CD4-positive, CD25-positive, alpha-beta regulatory T cell (primary cell): ENCODE results near the gene PLA2G12A. TPM values are rescaled to one million over a fixed set of nuclear protein-coding genes. Genes with fewer than 3 reads are reported as not detected.
A peak's percentile ranks its signal among the peaks of the same experiment; 100 is the strongest.

Experiments used
- ATAC-seq, 2 donors: fragments of 150-1000 bp; cut with Tn5 transposase; one replicate each; pipeline ENCODE4 v1.10.0; 2021; ENCODE audit warnings: low read depth in 2 of 2, moderate number of reproducible peaks in 2 of 2, moderate library complexity in 1 of 2
- DNase-seq, 3 donors: peaks; one replicate each; pipeline versions ENCODE4 v3.0.0 to v3.0.0-alpha.2; 2012 to 2022; ENCODE audit warnings: mixed read lengths in 1 of 3
- H3K27ac ChIP-seq: one replicate; pipeline ENCODE4 v1.7.0; 2013; ENCODE audit warnings: mild to moderate bottlenecking, low read length; ENCODE audit not compliant: insufficient read depth, poor library complexity, severe bottlenecking
- H3K27me3 ChIP-seq: one replicate; pipeline ENCODE4 v1.7.0; 2013; ENCODE audit warnings: low read length; ENCODE audit not compliant: control insufficient read depth, insufficient read depth
- H3K36me3 ChIP-seq: one replicate; pipeline ENCODE4 v1.7.0; 2013; ENCODE audit warnings: mild to moderate bottlenecking, low read length, moderate library complexity; ENCODE audit not compliant: control insufficient read depth, insufficient read depth
- H3K4me1 ChIP-seq: 2 replicates; pipeline ENCODE4 v1.7.0; 2013; ENCODE audit warnings: mild to moderate bottlenecking, low read length; ENCODE audit not compliant: insufficient read depth, control insufficient read depth, poor library complexity, severe bottlenecking
- H3K4me3 ChIP-seq: one replicate; pipeline ENCODE4 v1.7.0; 2013; ENCODE audit warnings: low read depth, mild to moderate bottlenecking, low read length, moderate library complexity
- H3K9me3 ChIP-seq, 2 experiments: 1 replicate in 1 of 2; 2 replicates in 1 of 2; pipeline ENCODE4 v1.7.0; 2013; ENCODE audit warnings: low read length in 2 of 2, mild to moderate bottlenecking in 1 of 2, moderate library complexity in 1 of 2; ENCODE audit not compliant: control insufficient read depth in 2 of 2
- H3K27ac Mint-ChIP-seq, 3 donors: one replicate each; pipeline ENCODE4 v1.8.0; 2020 to 2022; ENCODE audit warnings: mild to moderate bottlenecking in 3 of 3, mixed read lengths in 3 of 3, moderate library complexity in 2 of 3
- H3K27me3 Mint-ChIP-seq: one replicate; pipeline ENCODE4 v1.8.0; 2022; ENCODE audit warnings: mild to moderate bottlenecking, mixed read lengths
- H3K36me3 Mint-ChIP-seq: one replicate; pipeline ENCODE4 v1.8.0; 2020; ENCODE audit warnings: mixed read lengths
- H3K4me1 Mint-ChIP-seq, 4 donors: one replicate each; pipeline ENCODE4 v1.8.0; 2020 to 2022; ENCODE audit warnings: mixed read lengths in 4 of 4, mild to moderate bottlenecking in 1 of 4
- H3K4me3 Mint-ChIP-seq, 4 donors: one replicate each; pipeline ENCODE4 v1.8.0; 2020 to 2022; ENCODE audit warnings: mild to moderate bottlenecking in 4 of 4, mixed read lengths in 4 of 4, moderate library complexity in 3 of 4
- H3K9me3 Mint-ChIP-seq, 7 donors: one replicate each; pipeline ENCODE4 v1.8.0; 2020 to 2022; ENCODE audit warnings: mixed read lengths in 7 of 7, mild to moderate bottlenecking in 3 of 7, moderate library complexity in 2 of 7
- polyA plus RNA-seq, 4 donors: library from polyadenylated mRNA; unstranded; fragments of 300-500 nt; fragmentation: Illumina TruSeq; gene quantifications; one replicate each; pipeline ENCODE4 v1.2.3, GENCODE V29; 2021
- total RNA-seq: library from RNA; stranded (reverse); gene quantifications from one replicate; pipeline ENCODE4 v1.2.3, GENCODE V29; 2022

The PLA2G12A gene
- total and polyA plus RNA-seq, 5 donors from 2014 or later = 13.3 to 48.4 (median 42.6) TPM

DNA sequence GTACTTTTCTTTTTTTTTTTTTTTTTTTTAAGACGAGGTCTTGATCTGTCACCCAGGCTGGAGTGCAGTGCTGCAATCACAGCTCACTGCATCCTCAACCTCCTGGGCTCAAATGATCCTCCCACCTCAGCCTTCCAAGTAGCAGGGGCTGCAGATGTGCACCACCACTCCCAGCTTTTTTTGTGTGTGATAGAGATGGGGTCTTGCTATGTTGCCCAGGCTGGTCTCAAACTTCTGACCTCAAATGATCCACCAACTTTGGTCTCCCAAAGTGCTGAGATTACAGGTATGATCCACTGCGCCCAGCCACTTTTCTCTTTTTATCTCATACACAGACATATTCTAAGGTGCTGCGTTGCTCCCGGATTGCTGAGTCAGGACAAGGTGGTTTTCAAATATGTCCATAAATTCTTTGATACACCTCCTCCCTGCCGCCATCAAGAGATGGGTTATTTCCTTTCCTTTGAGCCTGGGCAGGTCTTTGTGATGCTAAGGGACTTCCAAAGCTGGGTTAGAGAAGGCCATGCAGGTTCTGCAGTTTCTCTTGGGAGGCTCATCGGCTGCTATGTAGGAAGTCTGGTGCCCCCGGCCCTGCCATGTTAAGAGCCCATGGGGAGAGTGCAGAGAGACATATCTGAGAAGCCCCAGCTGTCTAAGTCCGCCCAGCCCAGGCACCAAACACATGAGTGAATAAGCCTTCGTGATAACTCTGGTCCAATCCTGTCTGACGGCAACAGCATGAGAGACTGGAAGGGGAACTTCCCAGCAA is 8.4 kb upstream of the PLA2G12A start:
- H3K27me3 ChIP-seq = peaks cover 11% of the 10 kb centered on the region
- no peak overlapping the region for H3K4me3 Mint-ChIP-seq
- no peak overlapping the region for H3K4me3 ChIP-seq
- peaks cover 0 to 1% (median 0%) of the 10 kb centered on the region in 7 donors for H3K9me3 Mint-ChIP-seq
- peaks cover 4% of the 10 kb centered on the region for H3K36me3 Mint-ChIP-seq
- H3K27ac ChIP-seq = no peak overlapping the region
- H3K36me3 ChIP-seq = no peaks in the 10 kb centered on the region
- H3K4me1 ChIP-seq = no peaks in the 10 kb centered on the region
- H3K27me3 Mint-ChIP-seq = peaks cover 61% of the 10 kb centered on the region
- ATAC-seq (no peak), DNase-seq (no peak)
- H3K27ac Mint-ChIP-seq = no peak overlapping the region
- H3K4me1 Mint-ChIP-seq = no peaks in the 10 kb centered on the region
- no peaks in the 10 kb centered on the region for H3K9me3 ChIP-seq

DNA sequence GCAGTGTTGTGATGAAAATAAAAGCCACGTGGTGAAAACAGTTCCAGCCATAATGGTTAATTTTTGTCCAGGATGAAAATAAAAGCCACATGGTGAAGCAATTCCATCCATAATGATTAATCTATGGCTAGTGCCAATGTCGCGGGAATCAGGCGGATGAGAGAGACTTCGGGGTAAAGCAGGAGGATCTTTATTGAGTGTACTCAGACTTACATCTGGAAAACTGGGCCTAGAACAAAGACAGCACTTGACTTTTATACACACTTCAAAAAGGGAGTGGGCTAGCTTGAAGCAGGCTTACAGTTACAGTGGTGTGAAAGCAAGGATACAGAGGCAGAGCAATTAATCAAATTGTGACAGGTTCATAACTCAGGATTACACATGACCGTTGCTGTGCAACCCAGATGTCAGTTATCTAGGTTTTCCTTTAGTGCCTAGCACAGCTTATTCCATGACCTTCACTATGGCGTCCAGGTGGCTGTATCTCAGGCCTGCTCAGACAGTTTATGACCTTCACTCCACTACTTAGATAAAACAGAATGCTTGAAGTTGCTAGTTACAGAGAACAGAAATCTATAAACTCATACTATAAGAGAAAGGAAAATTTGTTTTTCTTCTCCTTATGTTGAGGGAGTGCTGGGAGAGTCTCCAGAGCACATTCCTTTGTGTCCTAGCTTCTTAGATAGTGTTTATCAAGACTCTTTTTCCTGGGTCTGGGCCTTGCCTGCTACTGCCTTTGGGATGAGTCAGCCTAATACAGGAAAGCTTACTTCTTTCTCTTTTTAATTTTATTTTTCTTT is 5.9 kb upstream of the PLA2G12A start:
- peaks cover 44% of the 10 kb centered on the region for H3K27me3 Mint-ChIP-seq
- H3K9me3 Mint-ChIP-seq = peaks cover 0 to 1% (median 0%) of the 10 kb centered on the region in 7 donors
- Histone ChIP-seq H3K36me3 (no peaks in the 10 kb centered on the region), H3K4me1 (no peaks in the 10 kb centered on the region), H3K9me3 (no peaks in the 10 kb centered on the region), H3K4me3 (no peak overlapping the region), H3K27me3 (peaks cover 2% of the 10 kb centered on the region), H3K27ac (no peak overlapping the region)
- ATAC-seq = no peak
- H3K27ac Mint-ChIP-seq = no peak overlapping the region
- H3K36me3 Mint-ChIP-seq = peaks cover 4% of the 10 kb centered on the region
- H3K4me1 Mint-ChIP-seq = no peaks in the 10 kb centered on the region
- H3K4me3 Mint-ChIP-seq = no peak overlapping the region
- DNase-seq = no peak

DNA sequence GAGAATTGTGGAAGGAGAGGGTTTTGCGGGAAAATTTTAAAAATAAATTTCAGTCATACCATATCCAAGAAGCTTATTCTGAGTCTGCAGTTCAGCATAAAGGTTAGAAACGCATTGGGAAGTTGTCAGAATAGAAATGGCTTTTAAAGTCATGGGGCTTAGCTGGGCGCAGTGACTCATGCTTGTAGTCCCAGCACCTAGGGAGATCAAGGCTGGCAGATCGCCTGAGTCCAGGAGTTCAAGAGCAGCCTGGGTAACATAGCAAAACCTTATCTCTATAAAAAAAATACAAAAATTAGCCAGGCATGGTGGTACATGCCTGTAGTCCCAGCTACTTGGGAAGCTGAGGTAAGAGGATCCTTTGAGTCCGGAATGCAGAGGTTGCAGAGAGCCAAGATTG is 3.9 kb upstream of the PLA2G12A start:
- H3K27ac Mint-ChIP-seq = no peak overlapping the region
- Histone ChIP-seq H3K4me1 (peaks cover 15% of the 10 kb centered on the region), H3K4me3 (no peak overlapping the region), H3K27me3 (peaks cover 2% of the 10 kb centered on the region), H3K27ac (no peak overlapping the region), H3K36me3 (no peaks in the 10 kb centered on the region), H3K9me3 (no peaks in the 10 kb centered on the region)
- no peak overlapping the region for H3K4me3 Mint-ChIP-seq
- H3K4me1 Mint-ChIP-seq = peaks cover 5 to 14% (median 10%) of the 10 kb centered on the region in 4 donors
- peaks cover 35% of the 10 kb centered on the region for H3K27me3 Mint-ChIP-seq
- no peaks in the 10 kb centered on the region for H3K9me3 Mint-ChIP-seq
- no peaks in the 10 kb centered on the region for H3K36me3 Mint-ChIP-seq
- ATAC-seq (no peak), DNase-seq (no peak)

DNA sequence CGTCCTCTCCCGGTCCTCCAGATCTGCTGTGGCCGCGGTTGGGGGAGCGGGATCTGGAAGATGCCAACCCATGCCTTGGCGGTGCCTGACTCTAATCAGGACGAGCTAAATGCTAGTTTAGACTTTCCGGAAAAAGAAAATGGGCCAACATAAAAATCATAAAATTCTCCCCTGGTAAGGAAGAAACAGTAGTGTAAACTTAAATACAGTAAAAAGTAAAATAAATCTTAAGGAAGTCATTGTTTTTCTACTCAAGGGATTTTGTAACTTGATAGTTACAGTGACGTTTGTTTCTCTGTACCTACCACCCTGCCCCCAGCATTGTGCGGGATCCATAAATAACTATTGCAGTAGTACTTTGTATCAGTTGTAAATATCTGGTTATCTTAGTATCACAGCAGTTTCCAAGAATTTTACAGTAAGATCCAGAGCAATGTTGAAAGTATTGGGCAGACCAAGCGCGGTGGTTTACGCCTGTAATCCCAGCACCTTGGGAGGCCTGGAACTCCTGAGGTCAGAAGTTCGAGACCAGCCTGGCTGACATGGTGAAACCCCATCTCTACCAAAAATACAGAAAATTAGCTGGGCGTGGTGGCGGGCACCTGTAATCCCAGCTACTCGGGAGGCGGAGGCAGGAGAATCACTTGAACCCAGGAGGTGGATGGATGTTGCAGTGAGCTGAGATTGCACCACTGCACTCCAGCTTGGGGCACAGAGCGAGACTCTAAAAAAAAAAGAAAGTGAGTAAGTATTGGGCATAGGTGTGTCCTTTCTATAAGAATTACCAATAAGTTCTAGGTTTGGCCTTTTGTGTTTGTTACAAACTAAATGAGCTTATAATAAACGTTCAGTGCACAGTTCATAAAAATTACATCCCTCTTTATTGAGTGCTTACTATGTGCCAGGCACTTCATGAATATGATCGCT is 1.0 kb upstream of the PLA2G12A start:
- Mint-ChIP-seq H3K27ac (peak overlapping the region; percentile 62 to 93 (median 90)), H3K4me1 (peaks cover 9 to 32% (median 15%) of the 10 kb centered on the region in 4 donors), H3K36me3 (peaks cover 16% of the 10 kb centered on the region), H3K27me3 (peaks cover 15% of the 10 kb centered on the region), H3K4me3 (peak overlapping the region; percentile 87 to 93 (median 90)), H3K9me3 (no peaks in the 10 kb centered on the region)
- no peaks in the 10 kb centered on the region for H3K9me3 ChIP-seq
- peaks cover 2% of the 10 kb centered on the region for H3K27me3 ChIP-seq
- ATAC-seq (no peak), DNase-seq (no peak)
- H3K27ac ChIP-seq = peak overlapping the region; percentile 51
- peaks cover 19% of the 10 kb centered on the region for H3K4me1 ChIP-seq
- no peaks in the 10 kb centered on the region for H3K36me3 ChIP-seq
- H3K4me3 ChIP-seq = peak overlapping the region; percentile 87

GRCh38 chr4:109729117-109729717 is 653 bp downstream of the PLA2G12A start:
- H3K4me3 Mint-ChIP-seq = peak overlapping the region; percentile 86 to 94 (median 91)
- Histone ChIP-seq H3K4me1 (peaks cover 19% of the 10 kb centered on the region), H3K27me3 (peaks cover 2% of the 10 kb centered on the region), H3K4me3 (peak overlapping the region; percentile 81), H3K27ac (peak overlapping the region; percentile 68), H3K36me3 (no peaks in the 10 kb centered on the region), H3K9me3 (no peaks in the 10 kb centered on the region)
- peaks cover 12 to 39% (median 15%) of the 10 kb centered on the region in 4 donors for H3K4me1 Mint-ChIP-seq
- DNase-seq = peak in 1 of 3 donors; percentile 35
- no peaks in the 10 kb centered on the region for H3K9me3 Mint-ChIP-seq
- peaks cover 23% of the 10 kb centered on the region for H3K36me3 Mint-ChIP-seq
- no peak for ATAC-seq
- peaks cover 9% of the 10 kb centered on the region for H3K27me3 Mint-ChIP-seq
- H3K27ac Mint-ChIP-seq = peak overlapping the region; percentile 68 to 90 (median 89)

DNA sequence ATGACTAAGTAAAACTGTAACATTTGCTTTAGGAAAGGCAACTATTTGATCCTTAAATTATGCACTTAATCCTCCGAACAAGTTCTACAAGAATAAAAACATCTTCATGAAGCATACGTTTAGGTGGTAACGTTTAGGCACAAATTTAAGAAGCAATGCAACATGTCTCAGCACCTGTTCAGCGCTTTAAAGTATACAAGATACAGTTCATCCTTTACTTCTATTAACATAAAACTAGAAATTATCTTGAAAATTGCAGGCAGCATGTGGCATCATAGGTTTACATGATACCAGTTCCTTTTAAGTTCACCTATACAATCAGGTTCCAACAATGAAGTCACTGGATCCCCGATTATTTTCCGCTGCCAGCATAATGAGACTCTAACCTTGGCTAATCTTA is 1.5 kb downstream of the PLA2G12A start:
- H3K4me3 Mint-ChIP-seq = peak overlapping the region; percentile 86 to 94 (median 91)
- H3K36me3 ChIP-seq = no peaks in the 10 kb centered on the region
- DNase-seq (no peak), ATAC-seq (no peak)
- H3K27me3 ChIP-seq = peaks cover 1% of the 10 kb centered on the region
- H3K27ac ChIP-seq = no peak overlapping the region
- peaks cover 13 to 41% (median 15%) of the 10 kb centered on the region in 4 donors for H3K4me1 Mint-ChIP-seq
- H3K4me1 ChIP-seq = peaks cover 19% of the 10 kb centered on the region
- H3K36me3 Mint-ChIP-seq = peaks cover 29% of the 10 kb centered on the region
- H3K27me3 Mint-ChIP-seq = peaks cover 9% of the 10 kb centered on the region
- peak overlapping the region in 1 of 3 donors; percentile 27 for H3K27ac Mint-ChIP-seq
- H3K9me3 ChIP-seq = no peaks in the 10 kb centered on the region
- peak overlapping the region; percentile 81 for H3K4me3 ChIP-seq
- no peaks in the 10 kb centered on the region for H3K9me3 Mint-ChIP-seq

- H3K27ac Mint-ChIP-seq = no peak overlapping the region
- H3K4me1 ChIP-seq = no peaks in the 10 kb centered on the region
- H3K4me1 Mint-ChIP-seq = peaks cover 0 to 25% (median 13%) of the 10 kb centered on the region in 4 donors
- no peaks in the 10 kb centered on the region for H3K36me3 ChIP-seq
- peaks cover 39% of the 10 kb centered on the region for H3K36me3 Mint-ChIP-seq
- no peak overlapping the region for H3K27ac ChIP-seq
- DNase-seq = no peak
- H3K27me3 Mint-ChIP-seq = no peaks in the 10 kb centered on the region
- H3K9me3 ChIP-seq = no peaks in the 10 kb centered on the region
- H3K4me3 ChIP-seq = no peak overlapping the region
- ATAC-seq = no peak
- H3K27me3 ChIP-seq = no peaks in the 10 kb centered on the region
- H3K4me3 Mint-ChIP-seq = no peak overlapping the region
- H3K9me3 Mint-ChIP-seq = no peaks in the 10 kb centered on the region
Measured at GRCh38 chr4:109723110-109723509, 6.8 kb downstream of the PLA2G12A start.
